ENCODE results near the gene RETREG3.

GRCh38 chr17:42618442-42619150 lies 9.4 kb upstream of the RETREG3 start:
- TF ChIP-seq MAZ (IDR thresholded peaks at IDR 0.05; ENCODE audit: borderline replicate concordance, low read depth, low read length), result no peak
- TF ChIP-seq, protein P1, sequence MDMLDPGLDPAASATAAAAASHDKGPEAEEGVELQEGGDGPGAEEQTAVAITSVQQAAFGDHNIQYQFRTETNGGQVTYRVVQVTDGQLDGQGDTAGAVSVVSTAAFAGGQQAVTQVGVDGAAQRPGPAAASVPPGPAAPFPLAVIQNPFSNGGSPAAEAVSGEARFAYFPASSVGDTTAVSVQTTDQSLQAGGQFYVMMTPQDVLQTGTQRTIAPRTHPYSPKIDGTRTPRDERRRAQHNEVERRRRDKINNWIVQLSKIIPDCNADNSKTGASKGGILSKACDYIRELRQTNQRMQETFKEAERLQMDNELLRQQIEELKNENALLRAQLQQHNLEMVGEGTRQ (IDR thresholded peaks at IDR 0.05), result no peak
